Measurements from ENCODE around the gene ZNF853. TPM values are rescaled to one million over a fixed set of nuclear protein-coding genes. Genes with fewer than 3 reads are reported as not detected.
A peak's percentile ranks its signal among the peaks of the same experiment; 100 is the strongest.

ZNF853 gene
- polyA plus RNA-seq (2011; rRNA removed), result 1.6 and 2.0 TPM in 2 replicates
- 2.5 TPM in 2 replicates for polyA minus RNA-seq (2011; rRNA and poly(A)+ RNA removed)

- TF ChIP-seq CTCF (IDR thresholded peaks at IDR 0.05; ENCODE audit: insufficient read depth, low read depth, low read length), result no peak
- no peak for DNase-seq (ENCODE audit: low read depth)
- peak within 1 kb of the TSS; percentile 47 for H3K4me3 ChIP-seq (ENCODE audit: low read depth, low read length)
- ChIA-PET POLR2A (no interaction called here), CTCF (interaction anchor here (1.0 kb wide), 1 partner anchor 14 kb away, joined by 3 read pairs; no protein-coding TSS in a partner anchor)
- H3K36me3 ChIP-seq (ENCODE audit: control insufficient read depth, insufficient read depth, low read length), result no peaks in the 10 kb centered on the region
- peaks cover 10% of the 10 kb centered on the region for H3K27me3 ChIP-seq (ENCODE audit: control insufficient read depth, insufficient read depth, low read length)
Measured at GRCh38 chr7:6614953-6615722, at the start of gene ZNF853. ZNF853 (plus strand) TSS chr7:6615610; CDS start chr7:6616175, 565 bp downstream.

GRCh38 chr7:6565655-6566054, 49.8 kb upstream of the ZNF853 start:
- CTCF ChIA-PET, result no interaction called here

GRCh38 chr7:6567886-6568285, 47.5 kb upstream of the ZNF853 start:
- TF ChIP-seq CTCF (IDR thresholded peaks at IDR 0.05; ENCODE audit: insufficient read depth, low read depth, low read length), result no peak

More at GRCh38 chr7:6565655-6566054, 49.8 kb upstream of the ZNF853 start:
- DNase-seq (ENCODE audit: low read depth), result no peak
- Histone ChIP-seq H3K36me3 (ENCODE audit: control insufficient read depth, insufficient read depth, low read length) (no peaks in the 10 kb centered on the region), H3K27me3 (ENCODE audit: control insufficient read depth, insufficient read depth, low read length) (no peaks in the 10 kb centered on the region), H3K4me3 (ENCODE audit: low read depth, low read length) (no peak overlapping the region)
- POLR2A ChIA-PET, result no interaction called here
- TF ChIP-seq CTCF (IDR thresholded peaks at IDR 0.05; ENCODE audit: insufficient read depth, low read depth, low read length), result no peak

GRCh38 chr7:6571160-6571779, 44.1 kb upstream of the ZNF853 start:
- no peaks in the 10 kb centered on the region for H3K36me3 ChIP-seq (ENCODE audit: control insufficient read depth, insufficient read depth, low read length)
- no peak for TF ChIP-seq CTCF (IDR thresholded peaks at IDR 0.05; ENCODE audit: insufficient read depth, low read depth, low read length)
- H3K27me3 ChIP-seq (ENCODE audit: control insufficient read depth, insufficient read depth, low read length), result no peaks in the 10 kb centered on the region
- POLR2A ChIA-PET, result no interaction called here
- no peak for DNase-seq (ENCODE audit: low read depth)
- CTCF ChIA-PET, result no interaction called here
- H3K4me3 ChIP-seq (ENCODE audit: low read depth, low read length), result no peak overlapping the region

More at GRCh38 chr7:6567886-6568285, 47.5 kb upstream of the ZNF853 start:
- ChIA-PET CTCF (interaction anchor here (1.1 to 1.3 kb wide), 2 partner anchors 9 to 52 kb away, joined by 3 read pairs; no protein-coding TSS in a partner anchor), POLR2A (no interaction called here)
- Histone ChIP-seq H3K27me3 (ENCODE audit: control insufficient read depth, insufficient read depth, low read length) (no peaks in the 10 kb centered on the region), H3K36me3 (ENCODE audit: control insufficient read depth, insufficient read depth, low read length) (no peaks in the 10 kb centered on the region), H3K4me3 (ENCODE audit: low read depth, low read length) (no peak overlapping the region)
- DNase-seq (ENCODE audit: low read depth), result no peak
